K562 (cell line): ENCODE measurements around the gene MYOM3. TPM values are rescaled to one million over a fixed set of nuclear protein-coding genes. Genes with fewer than 3 reads are reported as not detected.

Source experiments
- ATAC-seq: fragments of 200-7000 bp; cut with Tn5 transposase; 3 replicates; pipeline ENCODE4 v1.9.1; 2020; ENCODE audit warnings: moderate library complexity
- BruUV-seq: library from RNA; stranded (reverse); fragments of 400-500 nt; replicated peaks from 2 replicates; lab custom pipeline; 2021; lab: Mats Ljungman, UMichigan
- CTCF ChIA-PET: fragments of 300-600 bp; formaldehyde crosslinking; extraction: SDS; loops from one replicate; lab custom pipeline; 2021; ENCODE audit warnings: low intra/inter-chr PET ratio; lab: Yijun Ruan, JAX
- POLR2A ChIA-PET: fragments of 300-600, 350-650 bp; sonication (Branson Sonifier 250); formaldehyde crosslinking; extraction: SDS; loops from one replicate; lab custom pipeline; 2021; ENCODE audit warnings: antibody characterized with exemption, inconsistent platforms; lab: Yijun Ruan, JAX
- DNase-seq, 4 experiments: peaks; one replicate each; pipeline versions ENCODE4 v3.0.0 to v3.0.0-alpha.2; 2011 to 2018; ENCODE audit warnings: low spot score in 3 of 4, mixed read lengths in 3 of 4; ENCODE audit errors: extremely low read depth in 1 of 4
- FAIRE-seq: peaks from 2 replicates; lab custom pipeline; 2011; peaks lifted over from hg19 to GRCh38; lab: Jason Lieb, UNC
- H2AFZ ChIP-seq: 2 replicates; pipeline ENCODE4 v1.6.0; 2011; ENCODE audit warnings: low read depth, low read length, control low read depth, inconsistent platforms
- H3K27ac ChIP-seq: fragments of 200-600 bp; 3 replicates; pipeline ENCODE4 v1.8.0; 2011; ENCODE audit warnings: low read depth, mild to moderate bottlenecking, control low read depth, inconsistent platforms, low read length, moderate library complexity, mixed read lengths; ENCODE audit errors: extremely low read depth
- H3K27me3 ChIP-seq, 2 experiments: fragments of 300-600 bp in 1 of 2; 2 replicates in 1 of 2; 3 replicates in 1 of 2; pipeline versions ENCODE4 v1.6.0 to v1.8.0; 2011; ENCODE audit warnings: inconsistent platforms in 2 of 2, low read length in 2 of 2, mild to moderate bottlenecking in 1 of 2, mixed read lengths in 1 of 2, moderate library complexity in 1 of 2; ENCODE audit not compliant: control insufficient read depth in 2 of 2, insufficient read depth in 2 of 2
- H3K36me3 ChIP-seq: fragments of 300-600 bp; 3 replicates; pipeline ENCODE4 v1.8.0; 2011; ENCODE audit warnings: mild to moderate bottlenecking, low read length, inconsistent platforms; ENCODE audit not compliant: control insufficient read depth, insufficient read depth
- H3K4me1 ChIP-seq, 2 experiments: fragments of 200-600 bp in 1 of 2; replicated peaks in 1 of 2; 2 replicates in 1 of 2; 3 replicates in 1 of 2; pipeline versions ENCODE4 v1.5.1 to v1.8.0; 2011; ENCODE audit warnings: inconsistent platforms in 2 of 2, low read length in 2 of 2, mild to moderate bottlenecking in 1 of 2, mixed read lengths in 1 of 2, moderate library complexity in 1 of 2; ENCODE audit not compliant: control insufficient read depth in 2 of 2, insufficient read depth in 2 of 2
- H3K4me2 ChIP-seq: 2 replicates; pipeline ENCODE4 v1.6.1; 2011; ENCODE audit warnings: low read length, control low read depth, inconsistent platforms, mixed read lengths; ENCODE audit not compliant: insufficient read depth
- H3K4me3 ChIP-seq: fragments of 200-600 bp; sonication (generic), shearing (Covaris generic); 2 replicates; pipeline ENCODE4 v1.5.1; 2016; ENCODE audit warnings: control low read depth, inconsistent platforms
- H3K79me2 ChIP-seq: fragments of 200-600 bp; 3 replicates; pipeline ENCODE4 v1.8.0; 2011; ENCODE audit warnings: low read length, inconsistent platforms; ENCODE audit not compliant: control insufficient read depth, insufficient read depth
- H3K9ac ChIP-seq, 2 experiments: 2 replicates each; pipeline versions ENCODE4 v1.6.0 to v1.6.1; 2011; ENCODE audit warnings: low read depth in 2 of 2, low read length in 2 of 2, control low read depth in 1 of 2, inconsistent platforms in 1 of 2, mild to moderate bottlenecking in 1 of 2, mixed read lengths in 1 of 2; ENCODE audit not compliant: insufficient read depth in 1 of 2
- H3K9me1 ChIP-seq: one replicate; pipeline ENCODE4 v1.6.0; 2011; ENCODE audit warnings: inconsistent platforms, mild to moderate bottlenecking, low read length, moderate library complexity; ENCODE audit not compliant: control insufficient read depth, insufficient read depth
- H3K9me3 ChIP-seq: replicated peaks from 2 replicates; pipeline ENCODE4 v1.5.1; 2011; ENCODE audit warnings: low read depth, low read length, inconsistent platforms; ENCODE audit not compliant: control insufficient read depth, insufficient read depth
- H4K20me1 ChIP-seq: replicated peaks from 2 replicates; pipeline ENCODE4 v1.6.1; 2011; ENCODE audit warnings: low read length, inconsistent platforms, mixed read lengths; ENCODE audit not compliant: control insufficient read depth, insufficient read depth
- DACH1 ChIP-seq: fragments of 450-650 bp; IDR thresholded peaks from 2 replicates; pipeline ENCODE4 v1.6.1; 2018; ENCODE audit not compliant: partially characterized antibody
- E2F1 ChIP-seq: sonication (generic); formaldehyde crosslinking; IDR thresholded peaks from 2 replicates; pipeline ENCODE4 v1.8.1; 2023; ENCODE audit warnings: mild to moderate bottlenecking, missing genetic modification reagents, moderate library complexity
- KAT8 ChIP-seq: fragments of 450-650 bp; IDR thresholded peaks from 2 replicates; pipeline ENCODE4 v1.6.1; 2016; ENCODE audit warnings: low read depth, mild to moderate bottlenecking
- NR2C1 ChIP-seq, 2 experiments: fragments of 450-650 bp; IDR thresholded peaks; 2 replicates each; pipeline ENCODE4 v1.6.1; 2017; ENCODE audit warnings: mild to moderate bottlenecking in 2 of 2, antibody characterized with exemption in 1 of 2, inconsistent platforms in 1 of 2, missing compliant biosample characterization in 1 of 2, missing genetic modification characterization in 1 of 2
- POLR3A ChIP-seq: IDR thresholded peaks from 2 replicates; pipeline ENCODE4 v1.6.1; 2011; ENCODE audit warnings: borderline replicate concordance, mild to moderate bottlenecking, moderate library complexity; ENCODE audit not compliant: insufficient read length, insufficient read depth; ENCODE audit errors: extremely low read depth
- RBFOX2 ChIP-seq: fragments of 200-400 bp; formaldehyde crosslinking; IDR thresholded peaks from 2 replicates; pipeline ENCODE4 v1.6.1; 2017; ENCODE audit warnings: low read depth, mild to moderate bottlenecking, low read length, moderate library complexity
- SREBF2 ChIP-seq: sonication (generic); formaldehyde crosslinking; IDR thresholded peaks from 2 replicates; pipeline ENCODE4 v1.4.0; 2020; ENCODE audit warnings: mild to moderate bottlenecking, missing genetic modification reagents
- TCF15 ChIP-seq: fragments of 250-450 bp; sonication (Bioruptor Pico); IDR thresholded peaks from 2 replicates; pipeline ENCODE4 v1.8.0; 2022; ENCODE audit warnings: moderate library complexity, mild to moderate bottlenecking, inconsistent platforms
- TCF7L2 ChIP-seq: fragments of 150-350 bp; IDR thresholded peaks from 2 replicates; pipeline ENCODE4 v1.6.1; 2016; ENCODE audit warnings: low read depth, mild to moderate bottlenecking, low read length, moderate library complexity
- ZNF347 ChIP-seq: fragments of 450-650 bp; formaldehyde crosslinking; IDR thresholded peaks from 2 replicates; pipeline ENCODE4 v1.4.0; 2020; ENCODE audit warnings: low read depth, mild to moderate bottlenecking, moderate library complexity
- ZNF384 ChIP-seq: IDR thresholded peaks from 2 replicates; pipeline ENCODE4 v1.6.1; 2012; ENCODE audit warnings: low read depth, low read length, improper control_type of control experiment
- ZNF79 ChIP-seq: fragments of 250-450 bp; sonication (Bioruptor Pico); IDR thresholded peaks from 2 replicates; pipeline ENCODE4 v1.4.0; 2020; ENCODE audit warnings: low read depth, mild to moderate bottlenecking, moderate library complexity
- WGBS: fragments of 100-300 bp; shearing (Covaris generic); methylation state at CpG from one replicate; pipeline ENCODE4 v1.1.6; 2016; ENCODE audit warnings: low coverage, mixed read lengths; ENCODE audit not compliant: insufficient coverage; ENCODE audit errors: missing lambda C conversion rate; 5-methylcytosine and 5-hydroxymethylcytosine counted together
- in situ Hi-C: fragments of 300-500 bp; cut with MboI; formaldehyde crosslinking; loops from 4 replicates; pipeline ENCODE4 v1.15.0; 2018; ENCODE audit warnings: inconsistent platforms, mixed read lengths
- intact Hi-C: fragments of 100-400 bp; cut with micrococcal nuclease; formaldehyde crosslinking; loops from 2 replicates; pipeline ENCODE4 v1.14.2; 2022
- polyA plus RNA-seq, 8 experiments: library from polyadenylated mRNA; depleted of rRNA in 4 of 8; stranded (reverse) in 5 of 8; unstranded in 3 of 8; fragments of >200 nt; fragmentation: Nextera tagmentation in 2 of 8; fragmentation: Illumina TruSeq in 1 of 8; extraction: Ambion mirVana in 2 of 8; extraction: Trizol in 1 of 8; gene quantifications; 2 replicates each; pipeline versions ENCODE4 v1.2.1 to v1.2.3, GENCODE V29; 2011 to 2014; ENCODE audit warnings: inconsistent platforms in 1 of 8, missing spikeins in 1 of 8
- total RNA-seq, 7 experiments: library from RNA; depleted of rRNA in 6 of 7; stranded (reverse); fragments of >200 nt in 6 of 7; fragmentation: Illumina TruSeq in 2 of 7; extraction: Trizol in 2 of 7; gene quantifications; 2 replicates each; pipeline versions ENCODE4 v1.2.1 to v1.2.3, GENCODE V29; 2011 to 2021; ENCODE audit warnings: low replicate concordance in 1 of 7
- TF ChIP-seq, protein P1 (sequence below): fragments of 250-450 bp; sonication (Bioruptor Pico); IDR thresholded peaks from 2 replicates; pipeline ENCODE4 v1.5.1; 2021; ENCODE audit warnings: mild to moderate bottlenecking
- TF ChIP-seq, protein P2 (sequence below), 2 experiments: IDR thresholded peaks; 2 replicates each; pipeline ENCODE4 v1.6.1; 2011; ENCODE audit warnings: borderline replicate concordance in 1 of 2, control low read depth in 1 of 2, low read depth in 1 of 2, low read length in 1 of 2, mild to moderate bottlenecking in 1 of 2, mixed read lengths in 1 of 2, moderate library complexity in 1 of 2; ENCODE audit not compliant: insufficient read depth in 1 of 2, insufficient read length in 1 of 2, poor library complexity in 1 of 2, severe bottlenecking in 1 of 2; ENCODE audit errors: extremely low read depth in 1 of 2

Gene MYOM3
- total and polyA plus RNA-seq, 9 of the 15 experiments (the other 6 are each of a cell fraction or from before 2014, with no cell fraction given): 0.01 TPM; not detected in 8

- Histone ChIP-seq H3K4me3 (no peak overlapping the region), H3K9me3 (no peaks in the 10 kb centered on the region), H2AFZ (no peak overlapping the region), H3K4me2 (no peak overlapping the region), H3K9me1 (no peaks in the 10 kb centered on the region), H3K79me2 (no peaks in the 10 kb centered on the region), H3K9ac (no peak overlapping the region), H4K20me1 (0 out of 2 replicates have a peak, but pooled peaks cover 8% of the 10 kb centered on the region), H3K27ac (no peak overlapping the region), H3K4me1 (no peaks in the 10 kb centered on the region; a peak in 1 of 5 replicates), H3K36me3 (no peaks in the 10 kb centered on the region), H3K27me3 (peaks cover 43 to 66% of the 10 kb centered on the region in 2 experiments)
- TF ChIP-seq TCF7L2: no peak
- no peak for TF ChIP-seq ZNF79 (CRISPR knock-in tag)
- no peak for TF ChIP-seq NR2C1 (IDR thresholded peaks at IDR 0.05)
- TF ChIP-seq NR2C1 (tag; IDR thresholded peaks at IDR 0.05): no peak
- no peak for TF ChIP-seq KAT8
- TF ChIP-seq TCF15 (CRISPR knock-in tag): no peak
- TF ChIP-seq RBFOX2: no peak
- no peak for TF ChIP-seq SREBF2 (CRISPR knock-in tag)
- no peak for TF ChIP-seq ZNF384
- TF ChIP-seq POLR3A: no peak
- no peak for TF ChIP-seq E2F1
- no peak for TF ChIP-seq ZNF347 (CRISPR knock-in tag)
- TF ChIP-seq, protein P1, sequence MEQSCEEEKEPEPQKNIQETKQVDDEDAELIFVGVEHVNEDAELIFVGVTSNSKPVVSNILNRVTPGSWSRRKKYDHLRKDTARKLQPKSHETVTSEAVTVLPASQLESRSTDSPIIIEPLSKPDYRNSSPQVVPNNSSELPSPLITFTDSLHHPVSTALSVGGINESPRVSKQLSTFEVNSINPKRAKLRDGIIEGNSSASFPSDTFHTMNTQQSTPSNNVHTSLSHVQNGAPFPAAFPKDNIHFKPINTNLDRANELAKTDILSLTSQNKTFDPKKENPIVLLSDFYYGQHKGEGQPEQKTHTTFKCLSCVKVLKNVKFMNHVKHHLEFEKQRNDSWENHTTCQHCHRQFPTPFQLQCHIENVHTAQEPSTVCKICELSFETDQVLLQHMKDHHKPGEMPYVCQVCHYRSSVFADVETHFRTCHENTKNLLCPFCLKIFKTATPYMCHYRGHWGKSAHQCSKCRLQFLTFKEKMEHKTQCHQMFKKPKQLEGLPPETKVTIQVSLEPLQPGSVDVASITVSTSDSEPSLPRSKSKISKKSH (CRISPR knock-in tag): no peak
- TF ChIP-seq DACH1: no peak
- TF ChIP-seq, protein P2, sequence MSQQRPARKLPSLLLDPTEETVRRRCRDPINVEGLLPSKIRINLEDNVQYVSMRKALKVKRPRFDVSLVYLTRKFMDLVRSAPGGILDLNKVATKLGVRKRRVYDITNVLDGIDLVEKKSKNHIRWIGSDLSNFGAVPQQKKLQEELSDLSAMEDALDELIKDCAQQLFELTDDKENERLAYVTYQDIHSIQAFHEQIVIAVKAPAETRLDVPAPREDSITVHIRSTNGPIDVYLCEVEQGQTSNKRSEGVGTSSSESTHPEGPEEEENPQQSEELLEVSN (IDR thresholded peaks at IDR 0.05; ENCODE audit: borderline replicate concordance in 1 of 2, extremely low read depth in 1 of 2, insufficient read depth in 1 of 2, insufficient read length in 1 of 2, low read depth in 1 of 2, low read length in 1 of 2, poor library complexity in 1 of 2, severe bottlenecking in 1 of 2): no peak
- DNase-seq: no peak
- FAIRE-seq: no peak
- 4% methylated on average over 5 of the region's 5 CpGs for WGBS
- POLR2A ChIA-PET: interaction anchor here (0.6 to 1.1 kb wide), 2 partner anchors 9 to 29 kb away, joined by 3 to 4 read pairs; no protein-coding TSS in a partner anchor
- CTCF ChIA-PET: no interaction called here
- in situ Hi-C loops: no loop called here
- BruUV-seq: no TSS peak
- ATAC-seq: no peak
- intact Hi-C loops: no loop called here
These were observed 37.7 kb downstream of the MYOM3 start for GRCh38 chr1:24074196-24074595.
